Stimulated activated CD4-positive, alpha-beta T cell treated with anti-CD3 and anti-CD28 coated beads, Interleukin-4, amount 100 ng/mL, for 1 hour (primary cell): ENCODE measurements around the gene IKZF3.
A peak's percentile ranks its signal among the peaks of the same experiment; 100 is the strongest.
"Not testable (repeated sequence)": the region's sequence is repeated elsewhere in the genome, so short reads cannot be mapped to it uniquely, and the experiment has no call there.

ENCODE experiments used
- DNase-seq: peaks from one replicate; pipeline ENCODE4 v3.0.0-alpha.2; 2020

IKZF3 gene

DNA sequence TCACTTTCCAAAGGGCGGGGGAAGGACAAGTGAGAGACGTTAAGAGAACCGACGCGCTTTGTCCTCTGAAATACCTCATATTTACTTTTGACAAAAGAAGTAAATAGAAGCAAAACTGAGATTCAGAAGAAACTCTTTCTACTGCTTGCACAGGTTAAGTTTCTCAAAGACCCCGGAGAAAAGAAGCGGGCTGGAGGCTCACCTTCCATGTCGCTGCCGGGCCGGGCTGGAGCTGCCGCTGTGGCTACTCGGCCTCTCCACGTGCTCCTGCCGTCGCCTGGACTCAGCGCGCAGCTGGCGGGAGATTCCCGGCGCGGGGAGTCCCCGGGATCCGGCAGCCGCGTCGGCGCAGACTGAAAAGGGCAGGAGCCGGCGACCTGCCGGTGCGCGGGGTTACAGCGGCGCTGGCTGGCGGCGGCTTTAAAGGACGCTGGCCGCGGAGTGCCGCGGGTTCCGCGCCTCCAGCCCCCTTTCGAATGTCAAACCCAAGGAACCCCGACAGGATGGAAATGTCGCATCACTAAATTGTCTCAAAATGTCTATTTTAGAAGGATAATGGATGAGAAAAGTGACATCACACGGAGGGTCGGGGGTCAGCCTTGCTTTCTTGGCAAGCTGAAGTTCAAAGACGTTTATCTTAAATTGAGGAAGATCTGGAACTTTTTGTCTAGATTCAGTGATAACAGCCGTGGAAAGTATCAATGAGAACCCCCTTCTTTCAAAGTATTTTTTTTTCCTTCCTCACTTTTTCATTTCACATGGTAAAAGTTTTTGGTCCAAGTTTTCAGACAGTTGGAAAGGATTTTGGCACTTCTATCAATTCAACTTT, at the start of gene IKZF3:
Gene IKZF3, minus strand, starts transcription at position 395 of the 829 bp plus-strand sequence. Its CDS starts 186 bp downstream, at position 209.
- DNase-seq, result peak; percentile 86

DNA sequence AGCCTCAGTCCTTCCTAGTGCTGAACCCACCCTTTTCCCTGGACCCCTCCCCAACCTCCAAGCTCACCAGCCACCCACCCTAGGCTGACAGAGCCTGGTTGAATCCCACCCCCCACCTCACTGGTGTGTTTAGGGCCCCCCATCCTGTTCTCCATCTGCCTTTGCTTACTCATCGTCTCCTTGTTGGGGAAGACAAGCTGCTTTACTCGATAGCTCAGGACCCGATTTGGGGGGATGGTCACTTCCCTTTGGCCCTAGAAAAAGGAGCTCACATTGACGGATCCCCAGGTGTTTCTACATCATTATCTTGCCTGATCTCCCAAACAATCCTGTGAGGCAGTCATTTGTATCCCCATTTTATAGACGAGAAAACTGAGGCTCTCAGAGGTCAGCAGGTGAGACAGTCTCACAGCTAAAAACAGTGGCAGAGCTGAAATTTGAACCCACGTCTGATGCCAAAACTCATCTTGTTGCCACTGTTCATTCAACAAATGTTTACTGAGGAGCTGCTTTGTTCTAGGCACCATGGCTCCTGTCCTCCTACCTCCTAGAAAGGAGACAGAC, 44.8 kb upstream of the IKZF3 start:
- no peak for DNase-seq

DNA sequence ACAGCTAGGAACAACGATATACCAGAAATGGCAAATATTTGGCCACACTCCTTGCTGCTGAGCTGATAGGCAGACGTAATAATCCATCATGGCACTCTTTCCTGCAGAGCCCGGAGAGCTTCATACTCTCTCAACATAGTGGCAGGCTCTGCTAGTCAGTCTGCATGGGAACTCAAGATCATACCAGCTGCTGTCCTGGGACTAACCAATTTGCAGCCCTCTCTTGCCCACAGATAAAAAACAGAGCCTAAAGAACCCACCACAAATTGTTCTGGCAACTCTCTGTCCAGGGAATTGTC, 40.8 kb upstream of the IKZF3 start:
- DNase-seq, result no peak

DNA sequence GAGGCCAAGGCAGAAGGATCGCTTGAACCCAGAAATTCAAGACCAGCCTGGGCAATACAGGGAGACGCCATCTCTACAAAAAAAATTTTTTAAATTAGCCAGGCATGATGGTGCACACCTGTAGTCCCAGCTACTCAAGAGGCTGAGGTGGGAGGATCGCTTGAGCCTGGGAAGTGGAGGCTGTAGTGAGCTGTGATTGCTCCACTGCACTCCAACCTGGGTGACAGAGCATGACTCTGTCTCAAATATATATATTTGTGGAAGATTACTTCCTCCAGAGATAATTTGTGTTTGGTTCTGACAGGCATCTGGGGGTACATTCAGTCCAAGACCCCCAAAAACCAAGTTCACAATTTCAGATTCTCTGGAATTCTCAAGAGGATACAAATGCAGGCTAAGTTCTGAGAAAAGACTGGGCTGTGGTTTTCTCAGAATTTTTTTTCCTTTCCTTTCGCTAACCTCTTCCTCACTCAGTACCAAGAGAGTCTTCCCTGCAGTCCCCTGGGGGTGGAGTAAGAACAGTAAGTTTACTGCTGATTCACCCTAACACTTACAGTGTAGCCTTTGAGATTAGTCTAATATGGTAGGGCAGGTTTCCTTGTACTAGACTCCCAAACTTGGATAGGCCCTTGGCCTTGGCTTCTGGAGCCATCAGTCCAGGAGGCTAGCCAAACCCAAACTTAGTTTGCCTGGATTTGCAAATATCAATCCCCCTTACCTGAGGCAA, 39.2 kb upstream of the IKZF3 start:
- no peak for DNase-seq

DNA sequence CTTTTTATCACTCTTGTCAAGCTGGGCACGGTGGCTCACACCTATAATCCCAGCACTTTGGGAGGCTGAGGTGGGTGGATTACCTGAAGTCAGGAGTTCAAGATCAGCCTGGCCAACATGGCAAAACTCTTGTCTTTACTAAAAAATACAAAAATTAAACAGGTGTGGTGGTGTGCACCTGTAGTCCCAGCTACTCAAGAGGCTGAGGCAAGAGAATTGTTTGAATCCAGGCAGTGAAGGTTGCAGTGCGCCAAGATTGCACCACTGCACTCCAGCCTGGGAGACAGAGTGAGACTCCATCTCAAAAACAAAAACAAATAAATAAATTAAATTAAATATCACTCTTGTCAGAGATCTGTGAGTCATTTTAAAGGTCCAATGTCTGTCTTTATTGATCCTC, 37.9 kb upstream of the IKZF3 start:
- DNase-seq, result not testable (repeated sequence)

DNA sequence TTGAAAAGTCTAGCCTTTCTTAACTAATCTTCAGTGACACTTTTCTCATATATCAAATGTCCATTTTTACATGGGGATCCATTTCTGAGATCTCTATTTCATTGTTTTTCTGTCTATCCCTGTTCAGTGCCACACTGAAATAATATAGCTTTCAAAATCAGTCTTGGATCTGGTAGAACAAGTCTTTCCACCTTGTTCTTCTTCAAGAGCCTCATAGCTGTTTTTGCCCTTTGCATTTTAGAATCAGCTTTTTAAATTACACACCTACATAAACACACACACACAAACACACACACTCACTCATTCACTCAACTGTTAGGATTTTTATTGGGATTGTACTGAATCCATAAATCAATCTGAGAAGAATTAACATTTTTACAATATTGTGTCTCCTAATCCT, 35.1 kb upstream of the IKZF3 start:
- DNase-seq, result no peak

DNA sequence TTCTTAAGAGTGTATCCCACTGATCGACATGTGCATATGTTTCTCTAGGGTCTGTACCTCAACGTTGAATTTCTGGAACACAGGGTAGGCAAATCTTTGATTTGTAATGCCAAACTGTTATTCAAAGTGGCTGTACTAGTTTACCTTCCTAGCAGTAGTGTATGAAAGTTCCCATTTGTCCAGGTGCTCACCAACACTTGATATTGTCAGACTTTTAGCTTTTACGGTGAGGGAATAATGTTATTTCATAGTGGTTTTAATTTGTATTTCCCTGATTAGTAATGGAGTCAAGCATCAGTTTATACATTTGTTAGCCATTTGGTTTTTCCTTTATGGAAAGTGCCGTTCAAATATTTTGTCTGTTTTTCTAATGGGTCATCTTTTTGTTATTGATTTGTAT, 34.0 kb upstream of the IKZF3 start:
- DNase-seq, result no peak

DNA sequence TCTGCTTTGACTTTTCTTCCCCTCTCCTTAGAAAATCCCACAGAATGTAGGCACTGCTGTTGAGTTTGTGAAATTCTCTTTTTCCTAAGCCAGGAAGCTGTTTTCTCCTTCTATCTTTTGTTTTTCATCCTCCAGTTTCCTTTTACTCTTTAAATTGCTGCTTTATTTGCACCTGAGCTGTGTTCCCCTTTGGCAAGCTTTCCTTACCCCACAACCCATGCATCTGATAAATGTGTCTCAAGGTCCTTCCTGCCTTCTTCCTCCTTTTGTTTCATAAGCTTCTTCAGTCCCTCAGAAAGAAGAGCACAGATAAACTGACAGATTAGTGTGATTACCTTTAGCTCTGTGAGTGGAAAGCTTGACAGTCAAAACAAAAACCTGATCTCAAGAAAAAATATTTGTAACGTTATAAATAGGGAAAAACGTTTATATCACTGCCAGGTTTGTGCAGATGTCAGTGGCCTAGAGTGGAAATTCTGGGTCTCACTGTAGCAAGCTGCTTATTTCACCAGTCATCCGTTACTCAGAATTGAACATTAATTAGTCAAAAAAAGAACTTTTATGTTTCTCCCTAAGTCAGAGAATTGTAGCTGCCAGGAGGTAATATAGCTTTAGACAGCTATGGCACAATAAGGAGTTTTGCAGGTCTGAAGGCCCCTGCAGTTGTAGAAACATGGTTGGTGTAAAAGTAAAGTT, 30.7 kb upstream of the IKZF3 start:
- DNase-seq, result no peak

DNA sequence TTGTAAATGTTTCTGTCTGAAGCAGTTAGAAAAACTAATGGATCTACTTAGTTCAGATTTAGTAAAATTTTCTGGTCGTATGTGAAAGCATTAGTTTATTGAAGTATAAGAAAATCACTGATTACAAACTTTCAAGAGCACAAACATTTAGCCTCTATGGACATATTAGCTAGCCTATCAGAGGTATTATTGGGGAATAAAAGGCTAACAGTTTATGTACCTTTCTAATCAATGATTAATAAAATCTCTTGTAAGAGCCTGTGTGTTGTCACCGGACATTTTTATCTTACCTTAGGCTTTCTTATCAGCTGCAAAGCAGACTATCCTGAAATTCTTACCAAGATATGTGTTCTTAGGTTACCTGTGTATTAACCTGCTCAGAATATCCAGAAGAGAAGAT, 25.1 kb upstream of the IKZF3 start:
- no peak for DNase-seq

DNA sequence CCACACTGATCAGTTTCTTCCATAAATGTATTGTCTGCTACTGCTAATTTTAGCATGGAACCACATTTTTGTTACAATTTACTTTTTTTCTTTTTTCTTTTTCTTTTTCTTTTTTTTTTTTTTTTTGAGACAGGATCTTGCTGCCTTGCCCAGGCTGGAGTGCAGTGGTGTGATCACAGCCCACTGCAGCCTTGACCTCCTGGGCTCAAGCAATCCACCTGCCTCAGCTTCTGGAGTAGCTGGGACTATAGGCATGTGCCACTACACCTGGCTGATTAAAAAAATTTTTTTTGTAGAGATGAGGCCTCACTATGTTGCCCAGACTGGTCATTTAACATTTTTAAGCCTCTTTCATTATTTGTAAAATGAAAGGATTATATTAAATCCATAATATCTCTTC, 23.0 kb upstream of the IKZF3 start:
- no peak for DNase-seq

DNA sequence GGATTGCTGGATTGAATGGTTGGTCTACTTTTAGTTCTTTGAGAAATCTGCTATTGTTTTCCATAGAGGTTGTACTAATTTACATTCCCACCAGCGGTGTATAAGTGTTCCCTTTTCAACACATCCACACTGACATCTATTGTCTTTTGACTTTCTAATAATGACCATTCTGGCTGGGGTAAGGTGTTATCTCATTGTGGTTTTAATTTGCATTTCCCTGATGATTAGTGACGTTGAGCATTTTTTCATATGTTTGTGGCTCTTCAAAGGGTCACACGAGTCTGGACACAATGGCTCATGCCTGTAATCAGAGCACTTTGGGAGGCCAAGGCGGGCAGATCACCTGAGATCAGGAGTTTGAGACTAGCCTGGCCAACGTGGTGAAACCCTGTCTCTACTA, 22.0 kb upstream of the IKZF3 start:
- DNase-seq, result not testable (repeated sequence)

DNA sequence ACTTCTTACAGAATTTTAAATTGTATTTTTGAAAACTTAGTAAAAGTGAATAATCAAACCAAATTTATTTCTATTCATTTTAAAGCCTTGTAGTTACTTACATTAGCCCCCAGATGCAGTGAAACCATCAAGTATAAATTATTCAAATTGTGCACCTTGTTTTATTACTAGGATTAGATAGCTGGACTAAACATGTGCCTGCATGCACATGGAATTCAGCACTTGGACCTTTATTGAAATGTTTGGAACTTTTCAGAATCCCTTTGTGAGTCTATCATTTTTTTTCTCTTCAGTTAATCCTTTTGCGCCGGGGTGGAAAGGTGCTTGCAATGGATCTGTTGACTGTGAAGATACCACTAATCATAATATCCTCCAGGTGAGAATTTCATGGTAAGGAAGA, 8.6 kb upstream of the IKZF3 start:
- no peak for DNase-seq

DNA sequence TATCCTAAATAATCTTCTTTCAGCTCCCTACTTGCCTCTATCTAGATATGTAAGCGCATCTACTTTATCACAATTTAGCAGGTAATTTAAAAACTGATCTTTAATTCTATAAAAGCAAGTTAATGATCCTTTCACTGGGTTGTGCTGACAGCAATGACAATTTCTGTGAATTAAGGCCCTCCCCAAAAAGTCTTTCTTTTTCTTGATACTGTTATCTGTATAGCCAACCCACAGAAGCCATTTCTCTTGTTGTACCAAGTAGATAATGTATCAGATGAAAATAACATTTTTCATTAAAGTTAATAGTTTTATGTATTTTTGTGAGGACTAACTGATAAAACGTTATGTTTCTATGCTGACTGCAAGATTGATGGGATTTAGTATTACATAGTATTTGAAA, 7.7 kb upstream of the IKZF3 start:
- no peak for DNase-seq

DNA sequence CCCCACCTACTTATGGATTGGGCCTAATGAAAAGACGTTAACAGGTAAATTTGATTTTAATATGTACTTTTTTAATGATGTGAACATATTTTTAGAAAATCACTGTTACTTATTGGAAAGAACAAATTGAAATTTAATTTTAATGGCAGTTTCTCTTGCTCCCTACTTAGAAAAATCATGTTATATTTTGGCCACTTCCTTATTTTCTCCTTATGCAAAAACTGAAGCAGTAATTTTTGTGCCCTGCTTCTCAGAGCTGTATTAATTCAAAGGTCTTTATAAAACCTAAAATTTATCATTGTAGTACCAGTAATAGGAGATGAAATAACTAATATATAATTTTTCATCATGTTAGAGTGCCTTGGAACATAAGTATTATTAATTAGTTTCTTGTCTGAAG, 6.7 kb upstream of the IKZF3 start:
- DNase-seq, result no peak

DNA sequence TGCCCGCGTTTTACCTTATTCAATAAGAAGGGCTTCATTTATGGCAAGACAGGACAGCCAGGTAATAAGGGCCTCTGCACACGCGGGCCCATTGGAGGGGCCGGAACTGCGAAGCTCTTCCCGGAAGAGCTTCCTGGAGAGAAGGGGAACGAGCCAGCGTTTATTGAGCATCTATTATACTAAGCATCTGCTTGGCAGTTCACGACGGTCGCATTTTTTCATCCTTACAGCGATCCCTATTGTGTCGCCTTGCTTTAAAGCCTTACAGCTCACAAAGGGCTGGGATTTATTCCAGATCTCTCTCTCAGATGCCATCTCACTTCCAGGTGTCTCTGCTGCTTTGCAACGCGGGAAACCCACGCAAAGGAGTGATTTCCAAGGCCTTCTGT, 4.4 kb upstream of the IKZF3 start:
- no peak for DNase-seq

DNA sequence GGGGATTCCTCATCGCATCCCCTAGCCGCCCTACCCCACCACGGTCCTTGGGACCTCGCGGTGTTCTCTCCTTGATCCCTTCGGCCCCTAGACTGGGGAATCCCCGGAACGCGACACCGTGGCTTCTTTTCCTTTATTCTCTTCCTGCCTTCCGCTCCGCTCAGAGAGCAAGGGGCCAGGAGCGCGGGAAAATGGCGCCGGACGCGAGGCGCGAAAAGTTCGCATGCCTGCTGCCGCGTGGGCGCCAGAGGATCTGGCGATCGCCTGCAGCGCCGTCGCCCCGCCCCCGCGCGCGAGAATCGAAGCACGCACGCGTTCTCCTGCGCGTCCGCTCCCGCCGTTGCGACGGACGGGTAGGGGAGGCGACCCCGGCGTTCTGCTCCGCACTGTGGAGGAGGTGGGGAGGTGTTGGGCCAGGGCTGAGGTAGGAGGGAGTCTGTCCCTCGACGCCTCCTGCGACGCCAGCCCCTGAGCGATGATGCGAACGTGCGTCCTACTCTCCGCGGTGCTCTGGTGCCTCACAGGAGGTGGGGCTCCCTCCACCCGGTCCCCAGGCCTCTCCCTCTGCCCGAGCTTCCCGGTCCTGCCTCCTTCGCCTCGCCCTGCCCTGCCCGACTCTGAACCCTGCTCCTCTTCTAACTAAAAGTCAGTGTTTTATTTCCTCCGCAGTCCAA, 3.9 kb upstream of the IKZF3 start, which contains the start of gene ZPBP2:
Gene ZPBP2, plus strand, starts transcription at position 323 of the 674 bp plus-strand sequence. Its CDS starts 153 bp downstream, at position 476.
- peak; percentile 66 for DNase-seq

DNA sequence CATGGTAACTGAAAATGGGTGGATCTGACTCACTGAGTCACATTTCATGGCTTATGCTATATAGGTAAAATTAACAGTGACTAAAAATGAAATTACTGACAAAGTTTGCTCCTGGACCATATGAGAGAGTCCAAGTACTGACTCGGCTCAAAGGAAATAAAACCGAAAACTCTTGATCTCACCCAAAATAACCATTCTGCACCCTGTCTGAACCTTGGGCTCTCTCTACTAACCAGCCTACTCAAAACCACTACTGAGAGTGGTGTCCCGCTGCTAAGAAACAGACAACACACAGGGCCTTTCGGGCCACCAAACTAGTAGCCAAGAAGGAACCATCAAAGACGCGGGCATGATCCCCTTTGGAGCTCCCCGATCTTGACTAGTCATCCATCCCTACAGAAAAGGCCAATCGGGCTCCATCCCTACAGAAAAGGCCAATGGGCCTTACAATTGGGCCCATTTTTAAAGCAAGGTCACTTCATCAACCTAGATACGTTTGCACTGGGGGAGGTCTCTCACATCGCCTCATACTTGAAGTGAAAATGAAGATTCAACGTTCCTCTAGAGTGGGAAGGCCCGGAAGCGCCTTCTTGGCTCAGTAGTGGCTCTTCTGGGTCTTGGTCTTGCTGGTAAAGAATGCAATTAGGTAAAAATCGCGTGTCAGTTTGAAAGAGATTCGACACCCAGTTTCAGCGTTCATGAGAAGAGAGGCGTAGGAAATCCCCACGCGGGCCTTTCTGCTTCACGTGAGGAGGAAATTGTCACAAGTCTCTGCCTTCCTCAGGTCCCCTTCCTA, 3.2 kb upstream of the IKZF3 start:
- peak; percentile 69 for DNase-seq

DNA sequence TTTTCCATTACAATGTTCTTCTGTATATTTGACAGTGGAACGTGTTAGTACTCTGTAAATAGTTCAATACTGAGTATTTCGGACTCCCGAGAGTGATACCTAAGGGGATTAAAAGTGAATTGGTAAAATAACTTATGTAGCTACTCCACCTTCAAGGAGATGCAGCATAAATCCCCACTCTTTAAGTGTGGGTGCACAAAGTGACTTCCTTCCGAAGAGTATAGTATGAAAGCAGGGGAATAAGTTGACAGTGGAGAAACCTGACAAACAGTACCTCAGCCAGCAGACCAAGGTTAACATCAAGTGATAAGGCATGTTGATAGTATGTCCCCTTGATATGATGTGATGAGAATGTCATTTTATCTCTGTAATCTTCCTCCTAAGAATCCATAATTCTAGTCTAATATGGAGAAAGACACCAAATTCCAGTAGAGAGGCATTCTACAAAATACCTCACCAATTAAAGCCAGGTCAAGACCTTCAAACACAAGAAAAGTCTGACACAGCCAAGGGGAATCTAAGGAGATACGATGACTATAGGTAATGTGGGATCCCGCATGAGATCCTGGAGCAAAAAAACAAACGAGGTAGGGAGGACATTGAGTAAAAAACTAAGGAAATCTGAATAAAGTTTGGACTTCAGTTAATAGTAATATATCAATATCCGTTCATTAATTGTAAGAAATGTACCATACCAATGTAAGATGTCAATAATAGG, 2.1 kb upstream of the IKZF3 start:
- DNase-seq, result no peak

DNA sequence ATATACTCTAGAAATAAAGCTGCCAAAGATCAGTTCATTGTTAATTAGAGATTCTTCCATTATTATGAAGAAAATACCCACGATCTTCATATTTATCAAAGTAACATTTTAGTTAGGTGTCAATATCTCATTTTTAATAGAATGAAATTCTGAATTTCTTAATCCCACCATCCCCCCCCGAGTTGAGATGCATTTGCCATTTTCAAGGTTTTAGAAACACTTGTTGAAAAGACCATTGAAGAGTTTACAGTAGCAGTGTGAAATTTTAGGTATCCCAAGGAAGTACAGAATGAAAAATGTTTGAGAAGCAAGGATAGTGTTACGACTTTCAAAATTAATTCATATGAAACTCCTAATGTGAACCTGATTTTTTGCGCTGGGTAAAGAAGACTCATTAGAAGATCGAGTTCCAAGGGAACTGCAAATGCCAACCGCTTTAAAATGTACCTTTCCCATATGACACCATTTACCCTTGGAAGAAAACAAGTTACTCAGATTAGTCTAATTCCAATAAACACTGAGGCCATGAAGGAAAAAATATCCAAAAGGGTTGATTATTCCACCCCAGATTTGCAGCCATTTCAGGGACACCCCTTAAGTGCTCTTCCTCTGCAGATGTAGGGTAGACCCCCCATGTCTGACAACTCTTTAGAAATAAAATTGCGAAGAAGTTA, 731 bp downstream of the IKZF3 start:
- DNase-seq, result no peak

DNA sequence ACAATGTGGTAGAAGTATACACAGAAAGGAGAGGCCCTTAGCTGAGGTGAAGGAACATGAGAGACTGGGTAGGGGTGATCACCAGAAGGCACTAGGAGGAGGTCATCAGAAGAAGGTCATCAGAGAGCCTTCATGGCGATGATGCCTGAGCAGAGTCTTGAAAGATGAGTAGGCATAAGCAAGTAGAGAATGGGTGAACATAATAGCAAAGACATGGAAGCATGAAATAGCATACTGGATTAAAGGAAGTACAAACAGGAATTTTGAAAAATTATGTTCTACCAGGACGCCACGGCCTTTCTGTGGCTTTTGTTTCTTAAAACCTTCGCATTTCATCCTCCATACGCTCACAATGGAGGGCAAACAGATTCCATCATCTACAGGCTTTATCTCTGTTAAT, 2.9 kb downstream of the IKZF3 start:
- DNase-seq, result no peak
